Testis (tissue), 3 donors: ENCODE results near the gene FSIP1. TPM values are rescaled to one million over a fixed set of nuclear protein-coding genes. Genes with fewer than 3 reads are reported as not detected.

Experiments
- DNase-seq: peaks from one replicate; pipeline ENCODE4 v3.0.0-alpha.2; 2019
- H3K27ac ChIP-seq, 2 donors: fragments of 200-600 bp; sonication (generic); one replicate each; pipeline ENCODE4 v1.5.1; 2019
- H3K27me3 ChIP-seq: fragments of 200-600 bp; sonication (generic); one replicate; pipeline ENCODE4 v1.5.1; 2019
- H3K36me3 ChIP-seq: fragments of 200-600 bp; sonication (generic); one replicate; pipeline ENCODE4 v1.5.1; 2017; ENCODE audit warnings: low read depth; ENCODE audit errors: missing control alignments
- H3K4me1 ChIP-seq: fragments of 200-600 bp; sonication (generic); one replicate; pipeline ENCODE4 v1.5.1; 2019
- H3K4me3 ChIP-seq, 2 donors: fragments of 200-600 bp; sonication (generic); one replicate each; pipeline ENCODE4 v1.5.1; 2017 to 2019
- H3K9me3 ChIP-seq: fragments of 200-600 bp; sonication (generic); one replicate; pipeline ENCODE4 v1.5.1; 2017
- POLR2A ChIP-seq: fragments of 450-650 bp; IDR thresholded peaks from one replicate; pipeline ENCODE4 v1.6.1; 2017; ENCODE audit warnings: antibody characterized with exemption, mild to moderate bottlenecking, moderate library complexity
- WGBS, 2 donors: methylation state at CpG; one replicate each; pipeline ENCODE4 v1.1.5; 2018; 5-methylcytosine and 5-hydroxymethylcytosine counted together
- intact Hi-C: fragments of 100-400 bp; cut with DNase I; formaldehyde crosslinking; loops from one replicate; pipeline ENCODE4 v1.15.1; 2023; ENCODE audit warnings: low total_unique reads
- polyA plus RNA-seq: library from polyadenylated mRNA; stranded (reverse); fragments of 350-450 nt; fragmentation: Illumina TruSeq; extraction: RNeasy Lipid Tissue Mini Kit (QIAGEN cat#74804); gene quantifications from one replicate; pipeline ENCODE4 v1.2.3, GENCODE V29; 2014; ENCODE audit warnings: low read depth, low replicate concordance; ENCODE audit not compliant: insufficient read depth
- total RNA-seq, 2 donors: library from RNA; depleted of rRNA; stranded (reverse); fragments of >200 nt; gene quantifications; one replicate each; pipeline ENCODE4 v1.2.3, GENCODE V29; 2016
- TF ChIP-seq, protein P1 (sequence below), 3 experiments: fragments of 450-650 bp in 2 of 3; fragments of 200-600 bp in 1 of 3; sonication (generic) in 1 of 3; IDR thresholded peaks; one replicate each; pipeline ENCODE4 v1.5.1; 2016 to 2019; ENCODE audit warnings: antibody characterized with exemption in 3 of 3, mild to moderate bottlenecking in 2 of 3, moderate library complexity in 1 of 3

FSIP1 gene
- total and polyA plus RNA-seq, 3 donors from 2014 or later: 5.8 to 11.2 (median 8.2) TPM

DNA sequence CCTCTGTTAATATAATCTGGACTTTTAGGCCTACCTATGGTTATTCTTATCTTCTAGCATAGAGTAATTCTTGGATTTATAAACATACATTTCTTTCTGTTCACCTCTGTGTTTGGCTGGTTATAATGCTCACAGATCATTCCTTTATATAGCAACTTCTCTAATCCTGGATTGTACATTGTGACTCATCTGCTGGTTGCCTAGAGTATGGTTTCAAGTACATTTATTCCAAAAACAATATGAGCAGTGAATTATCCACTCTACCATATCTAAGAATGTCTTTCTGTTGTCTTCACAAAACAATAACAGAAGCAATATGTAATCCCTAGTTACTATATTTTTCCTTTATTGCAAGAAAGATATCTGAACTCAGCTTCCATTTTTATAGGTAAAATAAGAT, 35.3 kb downstream of the FSIP1 start:
- Histone ChIP-seq H3K27ac (no peak overlapping the region), H3K9me3 (no peaks in the 10 kb centered on the region), H3K27me3 (no peaks in the 10 kb centered on the region), H3K36me3 (no peaks in the 10 kb centered on the region), H3K4me3 (no peak overlapping the region), H3K4me1 (no peaks in the 10 kb centered on the region)
- no peak for DNase-seq
- intact Hi-C loops: no loop called here
- TF ChIP-seq POLR2A: no peak
- TF ChIP-seq, protein P1, sequence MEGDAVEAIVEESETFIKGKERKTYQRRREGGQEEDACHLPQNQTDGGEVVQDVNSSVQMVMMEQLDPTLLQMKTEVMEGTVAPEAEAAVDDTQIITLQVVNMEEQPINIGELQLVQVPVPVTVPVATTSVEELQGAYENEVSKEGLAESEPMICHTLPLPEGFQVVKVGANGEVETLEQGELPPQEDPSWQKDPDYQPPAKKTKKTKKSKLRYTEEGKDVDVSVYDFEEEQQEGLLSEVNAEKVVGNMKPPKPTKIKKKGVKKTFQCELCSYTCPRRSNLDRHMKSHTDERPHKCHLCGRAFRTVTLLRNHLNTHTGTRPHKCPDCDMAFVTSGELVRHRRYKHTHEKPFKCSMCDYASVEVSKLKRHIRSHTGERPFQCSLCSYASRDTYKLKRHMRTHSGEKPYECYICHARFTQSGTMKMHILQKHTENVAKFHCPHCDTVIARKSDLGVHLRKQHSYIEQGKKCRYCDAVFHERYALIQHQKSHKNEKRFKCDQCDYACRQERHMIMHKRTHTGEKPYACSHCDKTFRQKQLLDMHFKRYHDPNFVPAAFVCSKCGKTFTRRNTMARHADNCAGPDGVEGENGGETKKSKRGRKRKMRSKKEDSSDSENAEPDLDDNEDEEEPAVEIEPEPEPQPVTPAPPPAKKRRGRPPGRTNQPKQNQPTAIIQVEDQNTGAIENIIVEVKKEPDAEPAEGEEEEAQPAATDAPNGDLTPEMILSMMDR (IDR thresholded peaks at IDR 0.05): no peak

DNA sequence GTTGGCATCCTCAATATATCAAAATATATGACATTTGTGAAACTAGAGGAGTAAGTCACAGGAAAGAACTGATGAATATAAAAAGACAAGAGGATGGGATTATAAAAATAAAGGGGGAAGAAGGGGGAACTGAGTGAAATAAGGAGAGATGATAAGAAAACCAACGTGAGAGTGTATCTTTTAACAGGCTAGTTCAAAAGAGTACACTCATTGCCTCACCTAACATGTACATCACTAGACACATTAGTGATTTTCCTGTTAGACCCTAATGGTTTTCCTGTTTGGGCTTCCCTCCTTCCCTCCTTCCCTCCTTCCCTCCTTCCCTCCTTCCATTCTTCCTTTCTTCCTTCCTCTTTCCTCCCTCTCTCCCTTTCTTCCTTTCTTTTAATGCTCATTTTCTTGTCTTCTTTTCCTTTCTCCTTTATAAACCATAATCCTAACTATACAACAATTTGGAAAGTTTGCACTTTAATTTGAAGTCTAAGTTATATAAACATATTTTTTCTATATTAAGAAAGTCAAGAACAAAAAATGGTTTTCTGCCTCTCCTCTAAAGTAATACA, 35.8 kb downstream of the FSIP1 start:
- no peaks in the 10 kb centered on the region for H3K4me1 ChIP-seq
- TF ChIP-seq, protein P1 (IDR thresholded peaks at IDR 0.05): no peak
- no peak for TF ChIP-seq POLR2A
- no peaks in the 10 kb centered on the region for H3K9me3 ChIP-seq
- no peaks in the 10 kb centered on the region for H3K27me3 ChIP-seq
- H3K36me3 ChIP-seq: no peaks in the 10 kb centered on the region
- 76 to 84% methylated on average over 1 of the region's 1 CpG for WGBS, 2 donors
- DNase-seq: no peak
- H3K4me3 ChIP-seq: no peak overlapping the region
- H3K27ac ChIP-seq: no peak overlapping the region
- intact Hi-C loops: no loop called here

DNA sequence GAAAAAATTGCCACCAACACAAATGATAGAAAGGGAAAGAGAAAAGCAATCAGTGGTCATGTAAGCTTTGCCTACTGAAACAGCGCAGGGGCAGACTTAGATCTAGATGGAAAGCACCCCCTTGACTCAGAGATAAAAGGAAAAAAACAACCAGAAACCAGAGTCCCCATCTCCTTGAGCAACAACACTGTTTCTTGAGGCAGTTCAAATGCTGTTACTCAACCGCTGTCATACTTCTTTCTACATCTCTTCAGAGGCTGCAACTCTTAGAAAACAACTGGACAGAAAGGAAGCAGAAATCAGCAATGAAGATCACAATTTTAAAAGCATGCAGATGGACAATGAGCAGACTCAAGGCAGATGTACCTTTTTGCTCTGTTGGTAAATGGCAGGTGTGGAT, 36.5 kb downstream of the FSIP1 start:
- 97 to 98% methylated on average over 2 of the region's 2 CpGs for WGBS, 2 donors
- no peak overlapping the region for H3K27ac ChIP-seq
- H3K9me3 ChIP-seq: no peaks in the 10 kb centered on the region
- H3K36me3 ChIP-seq: no peaks in the 10 kb centered on the region
- intact Hi-C loops: no loop called here
- no peak overlapping the region for H3K4me3 ChIP-seq
- no peaks in the 10 kb centered on the region for H3K27me3 ChIP-seq
- DNase-seq: no peak
- H3K4me1 ChIP-seq: no peaks in the 10 kb centered on the region
- TF ChIP-seq, protein P1 (IDR thresholded peaks at IDR 0.05): no peak
- no peak for TF ChIP-seq POLR2A

DNA sequence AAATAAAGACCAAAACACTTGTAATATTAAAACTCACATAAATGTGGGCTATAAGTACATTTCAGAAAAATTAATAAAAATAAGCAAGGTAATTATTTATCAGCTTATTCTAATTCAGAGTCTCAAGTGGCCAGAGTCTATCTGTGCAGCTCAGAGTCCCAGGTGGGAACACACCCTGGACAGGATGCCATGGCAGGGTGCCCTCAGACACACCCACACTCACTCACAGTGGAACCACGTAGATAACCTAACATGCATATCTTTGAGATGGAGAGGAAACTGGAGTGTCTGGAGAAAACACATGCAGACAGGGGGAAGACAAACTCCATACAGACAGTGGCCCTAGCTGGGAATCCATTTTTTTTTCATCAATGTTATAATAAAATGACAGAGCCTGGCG, 37.2 kb downstream of the FSIP1 start:
- Histone ChIP-seq H3K4me3 (no peak overlapping the region), H3K27me3 (no peaks in the 10 kb centered on the region), H3K4me1 (no peaks in the 10 kb centered on the region), H3K36me3 (no peaks in the 10 kb centered on the region), H3K27ac (no peak overlapping the region), H3K9me3 (no peaks in the 10 kb centered on the region)
- DNase-seq: no peak
- TF ChIP-seq POLR2A: no peak
- TF ChIP-seq, protein P1 (IDR thresholded peaks at IDR 0.05): no peak
- 51 to 54% methylated on average over 2 of the region's 2 CpGs for WGBS, 2 donors
- intact Hi-C loops: no loop called here

DNA sequence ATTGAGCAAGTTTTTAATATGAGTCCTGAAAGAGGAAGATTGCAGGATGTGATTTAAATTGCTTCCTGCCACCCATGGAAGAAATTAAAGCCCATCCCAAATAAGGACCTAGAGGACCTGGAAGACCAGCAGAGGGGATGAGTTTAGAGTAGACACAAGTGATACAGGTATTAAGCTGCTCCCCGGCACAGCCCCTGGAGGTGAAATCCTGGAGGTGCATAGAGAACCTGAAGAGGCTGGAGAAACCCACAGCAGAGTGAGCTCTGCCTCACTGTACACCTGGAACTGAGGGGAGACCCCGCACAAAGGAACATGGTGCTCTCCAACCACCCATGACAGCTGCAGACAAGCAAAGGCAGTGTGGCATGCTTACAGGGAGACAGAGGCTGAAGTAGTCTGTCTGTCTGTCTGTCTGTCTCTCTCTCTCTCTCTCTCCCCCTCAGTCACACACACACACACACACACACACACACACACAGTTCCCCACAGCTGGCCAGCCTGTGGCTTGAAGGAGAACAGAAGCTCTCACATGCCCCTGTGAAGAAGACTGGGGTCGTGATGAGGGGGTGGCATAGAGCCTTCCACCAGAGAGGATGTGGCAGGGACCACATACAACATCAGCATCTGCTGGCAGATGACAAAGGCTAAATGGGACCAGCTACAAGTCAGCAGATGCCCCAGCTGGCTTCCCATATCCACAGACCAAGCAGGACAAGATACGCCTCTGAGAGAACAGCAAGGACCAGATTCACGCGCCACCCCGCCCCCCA, 38.1 kb downstream of the FSIP1 start:
- no peak for DNase-seq
- Histone ChIP-seq H3K27me3 (no peaks in the 10 kb centered on the region), H3K27ac (no peak overlapping the region), H3K4me1 (no peaks in the 10 kb centered on the region), H3K9me3 (no peaks in the 10 kb centered on the region), H3K4me3 (no peak overlapping the region), H3K36me3 (no peaks in the 10 kb centered on the region)
- intact Hi-C loops: no loop called here
- TF ChIP-seq POLR2A: no peak
- TF ChIP-seq, protein P1 (IDR thresholded peaks at IDR 0.05): no peak
- WGBS, 2 donors: 92 to 97% methylated on average over 7 of the region's 7 CpGs
